Fibroblast of mammary gland (primary cell): Measurements from ENCODE around the gene GPR62.

Source experiments
- DNase-seq: peaks from one replicate; pipeline ENCODE4 v3.0.0-alpha.2; 2010; ENCODE audit warnings: low read depth
- H3K4me3 ChIP-seq: 2 replicates; pipeline ENCODE4 v1.5.1; 2011; ENCODE audit warnings: low read depth, mild to moderate bottlenecking, low read length, moderate library complexity; ENCODE audit not compliant: control insufficient read depth
- TF ChIP-seq, protein P1 (sequence below): conservative IDR thresholded peaks from 2 replicates; pipeline ENCODE4 v1.5.1; 2011; ENCODE audit warnings: low read depth, low read length, inconsistent platforms; ENCODE audit not compliant: control insufficient read depth, insufficient read depth

The GPR62 gene

GRCh38 chr3:51944451-51945021 is 10.6 kb upstream of the GPR62 start:
- TF ChIP-seq, protein P1, sequence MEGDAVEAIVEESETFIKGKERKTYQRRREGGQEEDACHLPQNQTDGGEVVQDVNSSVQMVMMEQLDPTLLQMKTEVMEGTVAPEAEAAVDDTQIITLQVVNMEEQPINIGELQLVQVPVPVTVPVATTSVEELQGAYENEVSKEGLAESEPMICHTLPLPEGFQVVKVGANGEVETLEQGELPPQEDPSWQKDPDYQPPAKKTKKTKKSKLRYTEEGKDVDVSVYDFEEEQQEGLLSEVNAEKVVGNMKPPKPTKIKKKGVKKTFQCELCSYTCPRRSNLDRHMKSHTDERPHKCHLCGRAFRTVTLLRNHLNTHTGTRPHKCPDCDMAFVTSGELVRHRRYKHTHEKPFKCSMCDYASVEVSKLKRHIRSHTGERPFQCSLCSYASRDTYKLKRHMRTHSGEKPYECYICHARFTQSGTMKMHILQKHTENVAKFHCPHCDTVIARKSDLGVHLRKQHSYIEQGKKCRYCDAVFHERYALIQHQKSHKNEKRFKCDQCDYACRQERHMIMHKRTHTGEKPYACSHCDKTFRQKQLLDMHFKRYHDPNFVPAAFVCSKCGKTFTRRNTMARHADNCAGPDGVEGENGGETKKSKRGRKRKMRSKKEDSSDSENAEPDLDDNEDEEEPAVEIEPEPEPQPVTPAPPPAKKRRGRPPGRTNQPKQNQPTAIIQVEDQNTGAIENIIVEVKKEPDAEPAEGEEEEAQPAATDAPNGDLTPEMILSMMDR = no peak
- no peak overlapping the region for H3K4me3 ChIP-seq
- no peak for DNase-seq

GRCh38 chr3:51945031-51945840 is 9.9 kb upstream of the GPR62 start:
- DNase-seq = no peak
- TF ChIP-seq, protein P1 = no peak
- no peak overlapping the region for H3K4me3 ChIP-seq

GRCh38 chr3:51945926-51946705 is 9.1 kb upstream of the GPR62 start:
- DNase-seq = no peak
- TF ChIP-seq, protein P1 = no peak
- H3K4me3 ChIP-seq = no peak overlapping the region

DNA sequence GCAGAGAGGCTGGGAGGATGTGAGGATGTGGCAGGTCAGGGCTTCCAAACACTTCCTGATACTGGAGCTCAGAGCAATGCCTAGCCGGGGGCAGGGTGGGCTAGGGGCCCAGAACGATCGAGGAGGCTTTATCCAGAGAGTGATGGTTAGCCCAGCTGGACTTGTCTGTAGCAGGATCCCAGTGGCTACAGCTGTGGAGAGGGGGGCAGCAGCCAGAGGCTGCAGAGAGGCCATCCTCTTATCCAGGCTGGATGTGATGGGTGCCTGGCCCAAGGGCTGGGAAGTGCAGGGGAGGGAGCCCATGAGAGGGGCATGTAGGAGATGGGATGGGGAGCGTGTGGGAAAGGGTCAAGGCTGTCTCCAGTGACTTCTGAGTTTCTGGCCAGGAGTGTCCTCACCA is 8.4 kb upstream of the GPR62 start:
- no peak for DNase-seq
- H3K4me3 ChIP-seq = no peak overlapping the region
- TF ChIP-seq, protein P1 = no peak

GRCh38 chr3:51947215-51947900 is 7.8 kb upstream of the GPR62 start:
- DNase-seq = no peak
- TF ChIP-seq, protein P1 = no peak
- no peak overlapping the region for H3K4me3 ChIP-seq

DNA sequence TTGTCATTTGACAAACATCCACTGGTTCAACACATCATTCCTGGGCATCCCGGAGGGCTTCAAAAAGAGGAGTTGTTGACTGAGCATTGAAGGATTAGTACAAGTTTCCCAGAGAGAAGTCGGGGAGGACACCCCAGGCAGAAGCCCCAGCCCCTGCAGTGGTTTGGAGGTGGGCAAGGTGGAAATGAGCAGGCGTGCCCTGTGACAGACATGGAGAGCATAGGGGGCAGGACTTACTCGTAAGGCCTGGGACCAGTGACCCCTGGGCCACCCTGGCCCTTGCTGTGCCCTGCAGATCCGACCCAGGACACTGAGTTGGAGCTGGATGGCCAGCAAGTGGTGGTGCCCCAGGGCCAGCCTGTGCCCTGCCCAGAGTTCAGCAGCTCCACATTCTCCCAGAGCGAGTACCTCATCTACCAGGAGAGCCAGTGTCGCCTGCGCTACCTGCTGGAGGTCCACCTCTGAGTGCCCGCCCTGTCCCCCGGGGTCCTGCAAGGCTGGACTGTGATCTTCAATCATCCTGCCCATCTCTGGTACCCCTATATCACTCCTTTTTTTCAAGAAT is 7.1 kb upstream of the GPR62 start:
- DNase-seq = no peak
- no peak overlapping the region for H3K4me3 ChIP-seq
- TF ChIP-seq, protein P1 = no peak
